ENCODE measurements around the gene ETFB. TPM values are rescaled to one million over a fixed set of nuclear protein-coding genes. Genes with fewer than 3 reads are reported as not detected.

Gene ETFB
- total and polyA plus RNA-seq, 9 of the 15 experiments (the other 6 are each of a cell fraction or from before 2014, with no cell fraction given) = 18.1 to 143 (median 96.1) TPM

- Histone ChIP-seq H4K20me1 (replicated peaks; ENCODE audit: control insufficient read depth, insufficient read depth, low read length) (no peaks in the 10 kb centered on the region), H3K4me1 (replicated peaks in 1 of 2; ENCODE audit: control insufficient read depth in 2 of 2, insufficient read depth in 2 of 2, low read length in 2 of 2) (peaks cover 9 to 24% of the 10 kb centered on the region in 2 experiments), H3K9ac (ENCODE audit: insufficient read depth in 1 of 2, low read depth in 2 of 2, low read length in 2 of 2) (no peak overlapping the region), H3K36me3 (ENCODE audit: control insufficient read depth, insufficient read depth, low read length) (no peaks in the 10 kb centered on the region), H3K9me3 (replicated peaks; ENCODE audit: control insufficient read depth, insufficient read depth, low read depth, low read length) (no peaks in the 10 kb centered on the region), H3K9me1 (ENCODE audit: control insufficient read depth, insufficient read depth, low read length) (no peaks in the 10 kb centered on the region), H3K79me2 (ENCODE audit: control insufficient read depth, insufficient read depth, low read length) (no peaks in the 10 kb centered on the region), H3K27ac (ENCODE audit: extremely low read depth, low read depth, low read length) (no peak overlapping the region), H3K4me2 (ENCODE audit: insufficient read depth, low read length) (no peak overlapping the region), H3K4me3 (no peak overlapping the region), H3K27me3 (ENCODE audit: control insufficient read depth in 2 of 2, insufficient read depth in 2 of 2, low read length in 2 of 2) (no peaks in the 10 kb centered on the region), H2AFZ (ENCODE audit: low read depth, low read length) (no peak overlapping the region)
- no TSS peak for BruUV-seq (replicated peaks)
- POLR2A ChIA-PET = no interaction called here
- intact Hi-C loops (cut with micrococcal nuclease) (no loop called here), in situ Hi-C loops (cut with MboI) (no loop called here)
- FAIRE-seq (no peak), ATAC-seq (no peak), DNase-seq (ENCODE audit: extremely low read depth in 1 of 4, low spot score in 3 of 4) (no peak)
- 53% methylated on average over 10 of the region's 12 CpGs for WGBS (ENCODE audit: insufficient coverage, low coverage, missing lambda C conversion rate)
- CTCF ChIA-PET (ENCODE audit: low intra/inter-chr PET ratio) = no interaction called here
- TF ChIP-seq NCOR1 (IDR thresholded peaks at IDR 0.05) = no peak
Observed at GRCh38 chr19:51415187-51415586, 49.0 kb upstream of the ETFB start.

- Histone ChIP-seq H3K36me3 (ENCODE audit: control insufficient read depth, insufficient read depth, low read length) (no peaks in the 10 kb centered on the region), H4K20me1 (replicated peaks; ENCODE audit: control insufficient read depth, insufficient read depth, low read length) (no peaks in the 10 kb centered on the region), H3K9ac (ENCODE audit: insufficient read depth in 1 of 2, low read depth in 2 of 2, low read length in 2 of 2) (peak overlapping the region in 1 of 2 experiments; percentile 37; a peak in 1 of 4 replicates), H3K9me1 (ENCODE audit: control insufficient read depth, insufficient read depth, low read length) (no peaks in the 10 kb centered on the region), H3K4me2 (ENCODE audit: insufficient read depth, low read length) (no peak overlapping the region), H3K4me1 (replicated peaks in 1 of 2; ENCODE audit: control insufficient read depth in 2 of 2, insufficient read depth in 2 of 2, low read length in 2 of 2) (peaks cover 13 to 15% of the 10 kb centered on the region in 2 experiments), H3K27ac (ENCODE audit: extremely low read depth, low read depth, low read length) (no peak overlapping the region), H3K79me2 (ENCODE audit: control insufficient read depth, insufficient read depth, low read length) (no peaks in the 10 kb centered on the region), H3K27me3 (ENCODE audit: control insufficient read depth in 2 of 2, insufficient read depth in 2 of 2, low read length in 2 of 2) (no peaks in the 10 kb centered on the region), H3K4me3 (no peak overlapping the region), H2AFZ (ENCODE audit: low read depth, low read length) (no peak overlapping the region), H3K9me3 (replicated peaks; ENCODE audit: control insufficient read depth, insufficient read depth, low read depth, low read length) (no peaks in the 10 kb centered on the region)
- ATAC-seq (no peak), DNase-seq (ENCODE audit: extremely low read depth in 1 of 4, low spot score in 3 of 4) (no peak), FAIRE-seq (no peak)
- BruUV-seq (replicated peaks) = no TSS peak
- CTCF ChIA-PET (ENCODE audit: low intra/inter-chr PET ratio) = no interaction called here
- POLR2A ChIA-PET = interaction anchor here (0.5 kb wide), 1 partner anchor 163 kb away, joined by 3 read pairs; no protein-coding TSS in a partner anchor
- intact Hi-C loops (cut with micrococcal nuclease) (no loop called here), in situ Hi-C loops (cut with MboI) (no loop called here)
- 72% methylated on average over 15 of the region's 15 CpGs for WGBS (ENCODE audit: insufficient coverage, low coverage, missing lambda C conversion rate)
- no peak for TF ChIP-seq CREB5 (CRISPR knock-in tag; IDR thresholded peaks at IDR 0.05)
- TF ChIP-seq CHD2 (IDR thresholded peaks at IDR 0.05; ENCODE audit: low read depth, low read length) = no peak
- TF ChIP-seq DDX20 (tag; IDR thresholded peaks at IDR 0.05; ENCODE audit: low read depth) = no peak
- no peak for TF ChIP-seq CCAR2 (IDR thresholded peaks at IDR 0.05; ENCODE audit: low read depth, low read length)
- no peak for TF ChIP-seq SMARCE1 (IDR thresholded peaks at IDR 0.05)
- TF ChIP-seq ZNF609 (CRISPR knock-in tag; IDR thresholded peaks at IDR 0.05; ENCODE audit: borderline replicate concordance) = no peak
- no peak for TF ChIP-seq HCFC1 (IDR thresholded peaks at IDR 0.05; ENCODE audit: low read depth, low read length)
- TF ChIP-seq GABPA (tag; conservative IDR thresholded peaks at IDR 0.05; ENCODE audit: low read depth) = no peak
Observed at GRCh38 chr19:51410950-51411748, 45.0 kb upstream of the ETFB start.

Measured in K562 (cell line).